Sigmoid colon (tissue), 3 donors: Measurements from ENCODE around the gene DDX60.

ENCODE experiments used
- CTCF ChIP-seq, 4 experiments: fragments of 450-650 bp in 3 of 4; fragments of 200-600 bp in 1 of 4; IDR thresholded peaks; one replicate each; pipeline ENCODE4 v1.5.1; 2016 to 2019; ENCODE audit warnings: antibody characterized with exemption in 4 of 4, mild to moderate bottlenecking in 3 of 4, moderate library complexity in 2 of 4
- POLR2A ChIP-seq, 2 donors: fragments of 450-650 bp; IDR thresholded peaks; one replicate each; pipeline ENCODE4 v1.6.1; 2016; ENCODE audit warnings: antibody characterized with exemption in 2 of 2, mild to moderate bottlenecking in 2 of 2, moderate library complexity in 2 of 2

DNA sequence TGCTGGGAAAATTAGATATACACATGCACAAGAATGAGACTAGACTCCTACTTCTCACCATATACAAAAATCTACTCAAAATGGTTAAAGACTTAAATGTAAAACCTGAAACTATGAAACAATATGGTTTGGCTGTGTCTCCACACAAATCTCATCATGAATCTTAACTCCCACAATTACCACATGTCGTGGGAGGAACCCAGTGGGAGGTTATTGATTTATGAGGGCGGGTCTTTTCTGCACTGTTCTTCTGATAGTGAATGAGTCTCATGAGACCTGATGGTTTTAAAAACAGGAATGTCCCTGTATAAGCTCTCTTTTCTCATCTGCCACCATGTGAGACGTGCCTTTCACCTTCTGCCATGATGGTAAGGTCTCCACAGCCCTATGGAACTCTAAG lies 48.5 kb upstream of the DDX60 start:
- TF ChIP-seq CTCF (IDR thresholded peaks at IDR 0.05) (no peak), POLR2A (IDR thresholded peaks at IDR 0.05) (no peak)
